HFFc6 (cell line): ENCODE results near the gene NKD2. TPM values are rescaled to one million over a fixed set of nuclear protein-coding genes. Genes with fewer than 3 reads are reported as not detected.

Experiments
- DNase-seq: peaks from one replicate; pipeline ENCODE4 v3.0.0-alpha.2; 2018
- H3K27ac Mint-ChIP-seq: 2 replicates; pipeline ENCODE4 v1.8.0; 2020; ENCODE audit warnings: mild to moderate bottlenecking, mixed read lengths
- H3K27me3 Mint-ChIP-seq: 2 replicates; pipeline ENCODE4 v1.8.0; 2021; ENCODE audit warnings: mild to moderate bottlenecking, moderate library complexity, mixed read lengths; ENCODE audit not compliant: insufficient read depth
- H3K36me3 Mint-ChIP-seq: 2 replicates; pipeline ENCODE4 v1.8.0; 2021; ENCODE audit warnings: low read depth, mixed read lengths
- H3K4me1 Mint-ChIP-seq: 2 replicates; pipeline ENCODE4 v1.8.0; 2020; ENCODE audit warnings: low read depth, mixed read lengths
- H3K4me3 Mint-ChIP-seq: 2 replicates; pipeline ENCODE4 v1.8.0; 2020; ENCODE audit warnings: mild to moderate bottlenecking, moderate library complexity, mixed read lengths
- H3K9me3 Mint-ChIP-seq: 2 replicates; pipeline ENCODE4 v1.8.0; 2020; ENCODE audit warnings: mild to moderate bottlenecking, mixed read lengths
- total RNA-seq, 6 experiments: library from RNA; stranded (reverse); fragmentation: NEBNext Ultra II Directional; extraction: Animal tissue kit (Norgen Biotek cat#: 25700); gene quantifications; 2 replicates in 1 of 6; 3 replicates in 5 of 6; pipeline ENCODE4 v1.2.3, GENCODE V29; 2021
- TF ChIP-seq, protein P1 (sequence below): fragments of 200-600 bp; sonication (generic); IDR thresholded peaks from 2 replicates; pipeline ENCODE4 v1.5.0; 2021; ENCODE audit warnings: antibody characterized with exemption, mild to moderate bottlenecking

Gene NKD2
- total RNA-seq, 6 experiments from 2014 or later, result not detected

DNA sequence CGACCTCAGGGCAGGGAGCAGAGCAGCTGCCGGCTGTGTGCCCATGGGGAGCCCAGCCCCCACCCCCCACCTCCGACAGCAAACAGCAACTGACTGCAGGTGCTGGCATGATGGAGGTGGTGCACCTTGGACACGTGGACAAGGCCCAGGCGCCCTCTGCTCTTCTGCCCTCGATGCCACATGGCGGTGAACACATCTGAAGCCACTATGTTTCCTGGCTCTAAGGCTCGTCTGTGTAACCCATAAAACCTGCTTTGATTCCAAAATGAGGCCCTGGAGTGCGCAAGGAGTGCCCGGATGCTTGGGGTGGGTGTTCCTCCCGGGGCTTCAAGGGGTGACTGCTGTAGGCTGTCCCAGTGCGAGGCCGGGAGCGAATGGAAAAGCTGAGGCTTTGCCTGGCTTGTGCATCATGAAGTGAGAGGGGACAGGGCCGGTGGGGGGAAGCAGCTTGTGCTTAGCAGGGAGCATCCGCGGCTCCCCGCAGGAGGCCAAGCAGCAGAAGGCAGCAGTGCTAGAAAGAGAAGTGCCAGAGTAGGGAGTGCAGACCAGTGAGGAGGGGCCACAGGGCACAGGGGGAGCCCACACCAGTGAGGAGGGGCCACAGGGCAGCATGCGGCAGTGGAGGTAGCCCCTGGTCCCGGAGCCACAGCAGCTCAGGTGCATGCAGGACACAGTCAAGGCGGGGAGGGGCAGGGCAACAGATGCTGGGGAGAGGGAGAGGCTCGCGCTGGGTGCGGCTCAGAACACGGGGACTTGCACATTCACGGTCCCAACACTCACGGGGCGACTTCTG lies 30.0 kb downstream of the NKD2 start:
- DNase-seq, result no peak
- Mint-ChIP-seq H3K4me1 (no peaks in the 10 kb centered on the region), H3K9me3 (peaks cover 47% of the 10 kb centered on the region), H3K36me3 (peaks cover 19% of the 10 kb centered on the region; the same call in 1 of the 2 replicates), H3K27me3 (peaks cover 2% of the 10 kb centered on the region), H3K4me3 (no peak overlapping the region), H3K27ac (no peak overlapping the region)
- TF ChIP-seq, protein P1, sequence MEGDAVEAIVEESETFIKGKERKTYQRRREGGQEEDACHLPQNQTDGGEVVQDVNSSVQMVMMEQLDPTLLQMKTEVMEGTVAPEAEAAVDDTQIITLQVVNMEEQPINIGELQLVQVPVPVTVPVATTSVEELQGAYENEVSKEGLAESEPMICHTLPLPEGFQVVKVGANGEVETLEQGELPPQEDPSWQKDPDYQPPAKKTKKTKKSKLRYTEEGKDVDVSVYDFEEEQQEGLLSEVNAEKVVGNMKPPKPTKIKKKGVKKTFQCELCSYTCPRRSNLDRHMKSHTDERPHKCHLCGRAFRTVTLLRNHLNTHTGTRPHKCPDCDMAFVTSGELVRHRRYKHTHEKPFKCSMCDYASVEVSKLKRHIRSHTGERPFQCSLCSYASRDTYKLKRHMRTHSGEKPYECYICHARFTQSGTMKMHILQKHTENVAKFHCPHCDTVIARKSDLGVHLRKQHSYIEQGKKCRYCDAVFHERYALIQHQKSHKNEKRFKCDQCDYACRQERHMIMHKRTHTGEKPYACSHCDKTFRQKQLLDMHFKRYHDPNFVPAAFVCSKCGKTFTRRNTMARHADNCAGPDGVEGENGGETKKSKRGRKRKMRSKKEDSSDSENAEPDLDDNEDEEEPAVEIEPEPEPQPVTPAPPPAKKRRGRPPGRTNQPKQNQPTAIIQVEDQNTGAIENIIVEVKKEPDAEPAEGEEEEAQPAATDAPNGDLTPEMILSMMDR, result no peak

DNA sequence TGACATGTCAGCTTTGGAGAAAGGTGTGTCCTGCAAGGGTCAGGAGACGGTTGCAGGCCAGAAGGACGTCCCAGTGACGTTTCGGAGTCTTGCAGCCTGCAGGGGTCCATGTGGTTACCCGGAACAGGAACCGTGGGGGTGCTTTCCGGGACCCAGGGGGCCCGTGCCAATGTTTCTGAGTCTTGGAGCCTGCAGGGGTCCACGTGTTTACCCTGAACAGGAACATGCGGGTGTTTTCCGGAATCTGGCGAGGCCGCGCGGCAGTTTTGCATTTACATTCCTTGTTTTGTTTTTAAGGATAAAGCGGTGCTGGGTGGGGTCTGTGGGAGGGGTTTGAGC lies 30.6 kb downstream of the NKD2 start:
- Mint-ChIP-seq H3K27me3 (peaks cover 2% of the 10 kb centered on the region), H3K27ac (no peak overlapping the region), H3K9me3 (peaks cover 50% of the 10 kb centered on the region), H3K4me3 (no peak overlapping the region), H3K4me1 (no peaks in the 10 kb centered on the region), H3K36me3 (peaks cover 19% of the 10 kb centered on the region; the same call in 1 of the 2 replicates)
- DNase-seq, result no peak
- TF ChIP-seq, protein P1, result no peak

DNA sequence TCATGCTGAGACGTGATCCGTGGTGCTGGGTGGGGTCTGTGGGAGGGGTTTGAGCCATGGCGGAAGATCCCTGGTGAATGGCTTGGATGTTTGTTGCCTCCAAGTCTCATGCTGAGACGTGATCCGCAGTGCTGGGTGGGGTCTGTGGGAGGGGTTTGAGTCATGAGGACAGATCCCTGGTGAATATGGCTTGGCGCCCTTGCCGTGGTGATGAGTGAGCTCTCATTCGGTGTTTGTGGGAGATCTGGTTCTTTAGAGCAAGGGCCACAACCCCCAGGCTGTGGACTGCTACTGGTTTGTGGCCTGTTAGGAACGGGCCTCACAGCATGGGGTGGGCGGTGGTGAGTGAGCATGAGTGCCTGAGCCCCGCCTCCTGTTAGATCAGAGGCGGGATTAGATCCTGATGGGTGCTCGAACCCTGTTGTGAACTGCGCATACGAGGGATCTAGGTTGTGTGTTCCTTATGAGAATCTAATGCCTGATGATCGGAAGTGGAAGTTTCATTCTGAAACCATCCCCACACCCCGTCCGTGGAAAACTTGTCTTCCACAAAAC lies 31.2 kb downstream of the NKD2 start:
- Mint-ChIP-seq H3K9me3 (peaks cover 54% of the 10 kb centered on the region), H3K4me1 (no peaks in the 10 kb centered on the region), H3K27me3 (peaks cover 2% of the 10 kb centered on the region), H3K4me3 (no peak overlapping the region), H3K27ac (no peak overlapping the region), H3K36me3 (peaks cover 18% of the 10 kb centered on the region; the same call in 1 of the 2 replicates)
- TF ChIP-seq, protein P1, result no peak
- DNase-seq, result no peak

DNA sequence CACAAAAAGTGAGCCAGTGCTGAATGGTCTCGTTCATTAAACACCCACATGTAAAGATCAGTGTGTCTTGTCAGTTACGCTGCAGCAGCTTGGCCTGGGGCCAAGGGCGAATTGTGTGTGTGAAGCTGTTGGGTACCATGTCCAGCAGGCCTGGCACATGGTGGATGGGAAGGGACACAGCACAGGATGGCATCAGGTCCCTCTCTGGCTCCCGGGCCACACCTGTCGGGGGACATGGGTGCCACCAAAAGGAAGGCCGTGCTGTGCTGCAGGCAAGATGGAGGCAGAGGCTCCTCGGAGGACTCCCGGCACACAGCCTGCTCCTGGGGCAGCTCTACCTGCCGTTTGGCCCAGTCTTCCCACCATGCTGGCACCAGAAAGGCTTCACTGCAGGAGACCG lies 32.0 kb downstream of the NKD2 start:
- Mint-ChIP-seq H3K27ac (no peak overlapping the region), H3K4me3 (no peak overlapping the region), H3K27me3 (peaks cover 2% of the 10 kb centered on the region), H3K36me3 (peaks cover 18% of the 10 kb centered on the region; the same call in 1 of the 2 replicates), H3K4me1 (no peaks in the 10 kb centered on the region), H3K9me3 (peaks cover 57% of the 10 kb centered on the region)
- no peak for DNase-seq
- TF ChIP-seq, protein P1, result no peak

DNA sequence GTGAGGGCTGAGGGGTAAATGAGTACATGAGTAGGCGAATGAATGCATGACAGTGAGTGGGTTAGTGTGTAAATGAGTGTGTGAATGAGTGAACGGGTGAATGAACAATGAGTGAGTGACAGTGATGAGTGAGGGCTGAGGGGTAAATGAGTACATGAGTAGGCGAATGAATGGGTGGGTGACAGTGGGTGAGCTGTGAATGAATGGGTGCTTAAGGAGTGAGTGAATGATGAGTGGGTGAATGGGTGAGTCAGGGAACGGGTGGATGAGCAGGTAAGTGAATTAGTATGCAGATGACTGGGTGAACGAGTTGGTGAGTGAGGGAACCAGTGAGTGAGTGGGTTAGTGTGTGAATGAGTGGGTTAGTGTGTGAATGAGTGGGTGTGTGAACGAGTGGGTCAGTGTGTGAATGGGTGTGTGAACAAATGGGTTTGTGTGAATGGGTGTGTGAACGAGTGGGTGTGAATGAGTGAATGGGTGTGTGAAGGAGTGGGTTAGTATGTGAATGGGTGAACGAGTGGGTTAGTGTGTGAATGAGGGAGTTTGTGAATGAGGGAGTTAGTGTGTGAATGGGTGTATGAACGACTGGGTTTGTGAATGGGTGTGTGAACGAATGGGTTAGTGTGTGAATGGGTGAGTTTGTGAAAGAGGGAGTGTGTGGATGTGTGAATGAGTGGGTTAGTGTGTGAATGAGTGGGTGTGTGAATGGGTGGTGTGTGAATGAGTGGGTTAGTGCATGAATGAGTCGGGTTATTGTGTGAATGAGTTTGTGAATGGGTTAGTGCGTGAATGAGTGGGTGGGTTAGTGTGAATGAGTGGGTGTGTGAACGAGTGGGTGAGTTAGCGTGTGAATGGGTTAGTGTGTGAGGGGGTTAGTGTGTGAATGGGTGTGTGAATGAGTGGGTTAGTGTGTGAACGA lies 32.9 kb downstream of the NKD2 start:
- no peak overlapping the region for H3K27ac Mint-ChIP-seq
- H3K36me3 Mint-ChIP-seq, result peaks cover 20% of the 10 kb centered on the region; the same call in 1 of the 2 replicates
- H3K4me1 Mint-ChIP-seq, result no peaks in the 10 kb centered on the region
- no peak for DNase-seq
- H3K9me3 Mint-ChIP-seq, result peaks cover 65% of the 10 kb centered on the region
- TF ChIP-seq, protein P1, result no peak
- H3K27me3 Mint-ChIP-seq, result peaks cover 4% of the 10 kb centered on the region
- no peak overlapping the region for H3K4me3 Mint-ChIP-seq
